Omental fat pad (tissue), 4 donors: ENCODE results near the gene AMOTL2. TPM values are rescaled to one million over a fixed set of nuclear protein-coding genes. Genes with fewer than 3 reads are reported as not detected.

Experiments used
- ATAC-seq: fragments of 150-250 bp; one replicate; pipeline ENCODE4 v1.9.1; 2016; ENCODE audit warnings: mild to moderate bottlenecking, moderate library complexity; ENCODE audit not compliant: low FRiP score
- DNase-seq: peaks from one replicate; pipeline ENCODE4 v3.0.0-alpha.2; 2019; ENCODE audit warnings: low spot score
- total RNA-seq, 4 donors: library from RNA; depleted of rRNA; stranded (reverse); fragments of >200 nt; gene quantifications; one replicate each; pipeline ENCODE4 v1.1.0, GENCODE V29; 2016
- TF ChIP-seq, protein P1 (sequence below), 3 donors: fragments of 450-650 bp; IDR thresholded peaks; one replicate each; pipeline ENCODE4 v1.5.1; 2016 to 2017; ENCODE audit warnings: antibody characterized with exemption in 3 of 3, mild to moderate bottlenecking in 3 of 3, moderate library complexity in 2 of 3

AMOTL2 gene
- total RNA-seq, 4 donors from 2014 or later = 99.0 to 201 (median 158) TPM

DNA sequence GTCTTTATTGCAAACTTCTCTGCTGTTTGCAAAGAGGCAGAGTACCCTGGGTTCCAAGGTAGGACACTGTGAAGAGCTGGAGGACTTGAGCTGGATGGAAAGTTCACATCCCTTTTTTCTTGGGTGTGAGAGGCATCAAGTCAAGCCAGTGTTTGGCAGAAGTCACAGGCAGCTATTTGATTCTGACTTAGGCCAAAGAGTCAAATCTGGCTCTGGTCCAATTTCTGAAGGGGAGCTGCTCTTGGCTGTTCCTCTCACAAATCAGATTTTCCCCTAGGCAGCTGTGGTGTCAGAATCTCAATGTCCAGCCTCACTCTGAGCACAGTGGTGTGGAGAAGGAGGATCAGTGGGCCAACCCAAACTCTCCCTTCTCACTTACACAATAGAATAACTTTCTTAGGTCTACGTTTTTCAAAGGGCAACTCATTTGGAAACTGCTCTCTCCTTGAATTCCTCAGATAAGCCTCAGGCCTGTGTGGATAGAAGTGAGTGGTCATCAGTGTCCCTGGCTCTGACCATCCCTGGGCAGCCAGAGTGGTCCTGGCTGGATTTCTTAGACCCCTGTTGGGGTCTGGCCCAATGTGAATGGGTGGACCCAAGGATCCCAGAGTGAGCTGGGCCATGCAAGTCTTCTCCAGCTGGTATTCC, 18.2 kb upstream of the AMOTL2 start:
- TF ChIP-seq, protein P1, sequence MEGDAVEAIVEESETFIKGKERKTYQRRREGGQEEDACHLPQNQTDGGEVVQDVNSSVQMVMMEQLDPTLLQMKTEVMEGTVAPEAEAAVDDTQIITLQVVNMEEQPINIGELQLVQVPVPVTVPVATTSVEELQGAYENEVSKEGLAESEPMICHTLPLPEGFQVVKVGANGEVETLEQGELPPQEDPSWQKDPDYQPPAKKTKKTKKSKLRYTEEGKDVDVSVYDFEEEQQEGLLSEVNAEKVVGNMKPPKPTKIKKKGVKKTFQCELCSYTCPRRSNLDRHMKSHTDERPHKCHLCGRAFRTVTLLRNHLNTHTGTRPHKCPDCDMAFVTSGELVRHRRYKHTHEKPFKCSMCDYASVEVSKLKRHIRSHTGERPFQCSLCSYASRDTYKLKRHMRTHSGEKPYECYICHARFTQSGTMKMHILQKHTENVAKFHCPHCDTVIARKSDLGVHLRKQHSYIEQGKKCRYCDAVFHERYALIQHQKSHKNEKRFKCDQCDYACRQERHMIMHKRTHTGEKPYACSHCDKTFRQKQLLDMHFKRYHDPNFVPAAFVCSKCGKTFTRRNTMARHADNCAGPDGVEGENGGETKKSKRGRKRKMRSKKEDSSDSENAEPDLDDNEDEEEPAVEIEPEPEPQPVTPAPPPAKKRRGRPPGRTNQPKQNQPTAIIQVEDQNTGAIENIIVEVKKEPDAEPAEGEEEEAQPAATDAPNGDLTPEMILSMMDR (IDR thresholded peaks at IDR 0.05) = no peak
- ATAC-seq = peak; percentile 74
- no peak for DNase-seq

DNA sequence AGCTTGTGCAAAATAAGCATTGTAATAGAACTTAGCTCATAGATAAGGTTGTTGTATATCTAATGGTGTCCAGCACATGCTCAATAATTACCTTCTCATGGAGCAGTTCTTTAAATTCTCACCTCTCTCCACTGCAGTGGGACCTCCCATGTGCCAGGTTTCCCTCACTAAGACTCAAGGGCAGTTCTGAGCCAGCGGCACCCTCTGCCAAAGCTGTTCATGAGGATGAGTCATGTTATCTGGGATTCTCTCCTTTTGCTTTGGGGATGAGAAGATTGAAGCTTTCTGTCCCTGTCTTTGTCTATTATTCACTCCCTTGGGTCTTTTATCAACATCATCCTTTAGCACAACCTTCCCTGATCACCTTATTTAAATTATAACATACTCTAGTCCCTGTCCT, 15.6 kb upstream of the AMOTL2 start:
- DNase-seq (no peak), ATAC-seq (no peak)
- TF ChIP-seq, protein P1 (IDR thresholded peaks at IDR 0.05) = no peak

GRCh38 chr3:134388788-134389485, 14.7 kb upstream of the AMOTL2 start:
- TF ChIP-seq, protein P1 (IDR thresholded peaks at IDR 0.05) = no peak
- ATAC-seq (no peak), DNase-seq (no peak)

DNA sequence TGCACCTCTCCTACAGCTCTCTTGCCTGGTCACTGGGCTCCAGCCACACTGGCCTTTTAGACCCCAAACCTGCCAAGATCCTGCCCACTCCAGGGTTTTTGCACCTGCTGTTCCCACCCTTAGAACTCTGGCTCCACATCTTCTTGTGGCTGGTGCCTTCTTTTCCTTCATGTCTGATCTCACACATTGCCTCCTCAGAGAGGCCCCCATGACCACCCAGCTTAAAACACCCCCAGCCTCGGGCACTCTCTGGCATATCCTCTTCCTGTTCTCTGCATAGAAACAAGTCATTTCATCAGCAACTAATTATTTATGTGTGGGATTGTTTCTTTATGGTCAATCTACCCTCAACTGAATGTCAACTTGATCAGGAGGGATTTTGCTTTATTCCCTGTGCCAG, 14.0 kb upstream of the AMOTL2 start:
- TF ChIP-seq, protein P1 (IDR thresholded peaks at IDR 0.05) = no peak
- DNase-seq = no peak
- no peak for ATAC-seq

DNA sequence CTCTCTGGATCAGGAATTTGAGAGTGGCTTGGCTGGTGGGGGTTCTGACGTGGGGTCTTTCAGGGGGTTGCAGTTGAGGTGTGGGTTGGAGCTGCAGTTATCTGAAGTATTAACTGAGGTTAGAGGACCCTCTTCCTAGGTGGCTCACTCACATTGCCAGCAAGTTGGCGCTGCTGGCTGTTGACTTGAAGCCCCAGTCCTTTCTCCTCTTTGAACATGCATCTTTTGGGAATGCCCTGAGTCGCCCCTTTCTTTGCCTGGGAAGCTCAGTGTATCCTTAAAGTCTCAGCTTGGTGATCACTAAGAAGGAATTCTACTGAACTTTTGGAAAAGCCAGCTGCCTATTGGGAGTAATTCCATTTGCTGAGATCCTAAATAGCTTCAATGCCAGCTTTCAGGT, 13.0 kb upstream of the AMOTL2 start:
- ATAC-seq (no peak), DNase-seq (no peak)
- TF ChIP-seq, protein P1 (IDR thresholded peaks at IDR 0.05) = no peak

DNA sequence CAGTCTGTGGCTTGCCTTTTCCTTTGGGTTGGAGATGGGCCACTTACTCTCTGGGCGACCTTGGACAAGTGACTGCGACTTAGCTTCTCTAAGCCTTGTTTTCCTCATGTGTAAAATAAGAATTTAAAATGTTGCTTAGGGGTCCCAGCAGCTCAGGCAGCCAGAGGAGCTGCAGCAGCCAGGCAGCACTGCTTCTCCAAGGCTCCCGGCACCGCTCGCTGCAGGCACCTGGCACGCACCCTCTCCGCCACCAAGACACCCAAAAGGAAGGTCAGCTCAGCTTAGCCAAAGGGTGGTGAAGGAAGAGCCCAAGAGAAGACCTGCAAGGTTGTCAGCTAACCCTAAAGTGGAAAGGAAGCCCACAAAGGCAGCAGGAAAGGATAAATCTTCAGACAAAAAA, 10.7 kb upstream of the AMOTL2 start:
- ATAC-seq = no peak
- DNase-seq = no peak

More for the DNA sequence above, 10.7 kb upstream of the AMOTL2 start:
- TF ChIP-seq, protein P1 (IDR thresholded peaks at IDR 0.05) = no peak
